Urinary bladder (tissue), 4 donors: ENCODE measurements around the gene BRD8. TPM values are rescaled to one million over a fixed set of nuclear protein-coding genes. Genes with fewer than 3 reads are reported as not detected.
"Not testable (repeated sequence)": the region's sequence is repeated elsewhere in the genome, so short reads cannot be mapped to it uniquely, and the experiment has no call there.

ENCODE experiments used
- DNase-seq: peaks from one replicate; pipeline ENCODE4 v3.0.0-alpha.2; 2015; ENCODE audit errors: extremely low spot score
- H3K27ac ChIP-seq: one replicate; pipeline ENCODE4 v1.5.1; 2013; ENCODE audit warnings: low read depth, mild to moderate bottlenecking, moderate library complexity
- H3K36me3 ChIP-seq: one replicate; pipeline ENCODE4 v1.6.1; 2013; ENCODE audit warnings: mild to moderate bottlenecking, moderate library complexity; ENCODE audit not compliant: insufficient read depth
- H3K4me1 ChIP-seq: one replicate; pipeline ENCODE4 v1.6.1; 2013; ENCODE audit warnings: mild to moderate bottlenecking, moderate library complexity; ENCODE audit not compliant: insufficient read depth
- H3K4me3 ChIP-seq: one replicate; pipeline ENCODE4 v1.5.1; 2013; ENCODE audit warnings: low read depth, low read length
- WGBS: extraction: QIAGEN DNeasy Blood & Tissue Kit; methylation state at CpG from one replicate; pipeline ENCODE4 v1.1.7; 2013; 5-methylcytosine and 5-hydroxymethylcytosine counted together
- polyA plus RNA-seq: library from polyadenylated mRNA; stranded (reverse); fragments of 200-250 nt; gene quantifications from one replicate; pipeline ENCODE4 v1.2.3, GENCODE V29; 2013
- total RNA-seq: library from RNA; depleted of rRNA; stranded (reverse); fragments of >200 nt; gene quantifications from one replicate; pipeline ENCODE4 v1.2.3, GENCODE V29; 2014
- donor health status: healthy with polysubstance abuse.
- donor health status: healthy.

BRD8 gene, protein sequence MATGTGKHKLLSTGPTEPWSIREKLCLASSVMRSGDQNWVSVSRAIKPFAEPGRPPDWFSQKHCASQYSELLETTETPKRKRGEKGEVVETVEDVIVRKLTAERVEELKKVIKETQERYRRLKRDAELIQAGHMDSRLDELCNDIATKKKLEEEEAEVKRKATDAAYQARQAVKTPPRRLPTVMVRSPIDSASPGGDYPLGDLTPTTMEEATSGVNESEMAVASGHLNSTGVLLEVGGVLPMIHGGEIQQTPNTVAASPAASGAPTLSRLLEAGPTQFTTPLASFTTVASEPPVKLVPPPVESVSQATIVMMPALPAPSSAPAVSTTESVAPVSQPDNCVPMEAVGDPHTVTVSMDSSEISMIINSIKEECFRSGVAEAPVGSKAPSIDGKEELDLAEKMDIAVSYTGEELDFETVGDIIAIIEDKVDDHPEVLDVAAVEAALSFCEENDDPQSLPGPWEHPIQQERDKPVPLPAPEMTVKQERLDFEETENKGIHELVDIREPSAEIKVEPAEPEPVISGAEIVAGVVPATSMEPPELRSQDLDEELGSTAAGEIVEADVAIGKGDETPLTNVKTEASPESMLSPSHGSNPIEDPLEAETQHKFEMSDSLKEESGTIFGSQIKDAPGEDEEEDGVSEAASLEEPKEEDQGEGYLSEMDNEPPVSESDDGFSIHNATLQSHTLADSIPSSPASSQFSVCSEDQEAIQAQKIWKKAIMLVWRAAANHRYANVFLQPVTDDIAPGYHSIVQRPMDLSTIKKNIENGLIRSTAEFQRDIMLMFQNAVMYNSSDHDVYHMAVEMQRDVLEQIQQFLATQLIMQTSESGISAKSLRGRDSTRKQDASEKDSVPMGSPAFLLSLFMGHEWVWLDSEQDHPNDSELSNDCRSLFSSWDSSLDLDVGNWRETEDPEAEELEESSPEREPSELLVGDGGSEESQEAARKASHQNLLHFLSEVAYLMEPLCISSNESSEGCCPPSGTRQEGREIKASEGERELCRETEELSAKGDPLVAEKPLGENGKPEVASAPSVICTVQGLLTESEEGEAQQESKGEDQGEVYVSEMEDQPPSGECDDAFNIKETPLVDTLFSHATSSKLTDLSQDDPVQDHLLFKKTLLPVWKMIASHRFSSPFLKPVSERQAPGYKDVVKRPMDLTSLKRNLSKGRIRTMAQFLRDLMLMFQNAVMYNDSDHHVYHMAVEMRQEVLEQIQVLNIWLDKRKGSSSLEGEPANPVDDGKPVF
- total RNA-seq (45.8 TPM), polyA plus RNA-seq (33.9 TPM)

- Histone ChIP-seq H3K4me1 (peaks cover 2% of the 10 kb centered on the region), H3K27ac (peak within 1 kb of the TSS; percentile 75), H3K36me3 (no peaks in the 10 kb centered on the region), H3K4me3 (peak within 1 kb of the TSS; percentile 78)
- WGBS, result under 1% methylated on average over 41 of the region's 41 CpGs
- peak; percentile 94 for DNase-seq
Observed at GRCh38 chr5:138178516-138179276, at the start of gene BRD8, which contains the start of gene KIF20A. Gene BRD8, minus strand, starts transcription at chr5:138178630. Its CDS starts 16 bp downstream, at chr5:138178614. Gene KIF20A, plus strand, starts transcription at chr5:138179112. Its CDS starts 569 bp downstream, at chr5:138179681.

GRCh38 chr5:138226910-138227309 lies 48.5 kb upstream of the BRD8 start:
- Histone ChIP-seq H3K36me3 (no peaks in the 10 kb centered on the region), H3K4me1 (no peaks in the 10 kb centered on the region), H3K27ac (no peak overlapping the region), H3K4me3 (no peak overlapping the region)
- no peak for DNase-seq

DNA sequence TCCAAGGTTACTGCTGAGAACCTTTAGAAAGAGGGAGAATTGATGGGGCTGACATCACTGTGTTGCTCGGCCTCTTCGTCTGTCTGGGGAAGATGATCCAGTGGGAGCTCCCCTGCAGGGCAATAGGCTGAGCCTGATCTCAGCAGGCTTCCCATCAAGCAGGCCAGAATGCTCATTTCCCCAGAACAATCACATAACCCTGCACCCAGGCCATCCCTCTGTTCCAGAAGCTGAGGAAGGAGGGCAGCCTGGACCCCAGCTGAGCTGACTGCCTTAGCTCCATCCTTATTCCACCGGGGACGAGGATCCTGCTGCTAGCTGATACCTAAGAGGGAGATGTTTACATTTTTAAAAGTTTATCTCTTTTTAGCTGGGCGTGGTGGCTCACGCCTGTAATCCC lies 46.3 kb upstream of the BRD8 start:
- Histone ChIP-seq H3K4me1 (no peaks in the 10 kb centered on the region), H3K27ac (no peak overlapping the region), H3K36me3 (no peaks in the 10 kb centered on the region), H3K4me3 (no peak overlapping the region)
- 83% methylated on average over 6 of the region's 6 CpGs for WGBS
- no peak for DNase-seq

- no peak overlapping the region for H3K4me3 ChIP-seq
- no peaks in the 10 kb centered on the region for H3K36me3 ChIP-seq
- WGBS, result 95% methylated on average over 1 of the region's 1 CpG
- no peak overlapping the region for H3K27ac ChIP-seq
- DNase-seq, result no peak
- H3K4me1 ChIP-seq, result no peaks in the 10 kb centered on the region
Observed at GRCh38 chr5:138223532-138223931, 45.1 kb upstream of the BRD8 start.

DNA sequence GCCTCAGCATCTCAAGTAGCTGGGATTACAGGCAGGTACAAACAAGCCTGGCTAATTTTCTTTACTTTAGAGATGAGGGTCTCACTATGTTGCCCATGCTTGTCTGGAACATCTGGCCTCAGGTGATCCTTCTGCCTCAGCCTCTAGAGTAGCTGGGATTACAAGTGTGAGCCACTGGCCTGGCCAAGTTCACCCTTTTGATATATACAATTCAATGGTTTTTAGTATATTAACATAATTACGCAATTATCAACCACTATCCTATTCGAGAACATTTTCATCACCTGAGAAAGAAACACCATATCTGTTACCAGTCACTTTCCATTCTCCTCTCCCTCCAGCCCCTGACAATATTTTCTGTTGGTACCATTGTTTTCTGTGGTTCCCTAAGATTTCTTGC lies 38.4 kb upstream of the BRD8 start:
- 91% methylated on average over 2 of the region's 2 CpGs for WGBS
- Histone ChIP-seq H3K4me1 (no peaks in the 10 kb centered on the region), H3K27ac (no peak overlapping the region), H3K4me3 (no peak overlapping the region), H3K36me3 (no peaks in the 10 kb centered on the region)
- no peak for DNase-seq

DNA sequence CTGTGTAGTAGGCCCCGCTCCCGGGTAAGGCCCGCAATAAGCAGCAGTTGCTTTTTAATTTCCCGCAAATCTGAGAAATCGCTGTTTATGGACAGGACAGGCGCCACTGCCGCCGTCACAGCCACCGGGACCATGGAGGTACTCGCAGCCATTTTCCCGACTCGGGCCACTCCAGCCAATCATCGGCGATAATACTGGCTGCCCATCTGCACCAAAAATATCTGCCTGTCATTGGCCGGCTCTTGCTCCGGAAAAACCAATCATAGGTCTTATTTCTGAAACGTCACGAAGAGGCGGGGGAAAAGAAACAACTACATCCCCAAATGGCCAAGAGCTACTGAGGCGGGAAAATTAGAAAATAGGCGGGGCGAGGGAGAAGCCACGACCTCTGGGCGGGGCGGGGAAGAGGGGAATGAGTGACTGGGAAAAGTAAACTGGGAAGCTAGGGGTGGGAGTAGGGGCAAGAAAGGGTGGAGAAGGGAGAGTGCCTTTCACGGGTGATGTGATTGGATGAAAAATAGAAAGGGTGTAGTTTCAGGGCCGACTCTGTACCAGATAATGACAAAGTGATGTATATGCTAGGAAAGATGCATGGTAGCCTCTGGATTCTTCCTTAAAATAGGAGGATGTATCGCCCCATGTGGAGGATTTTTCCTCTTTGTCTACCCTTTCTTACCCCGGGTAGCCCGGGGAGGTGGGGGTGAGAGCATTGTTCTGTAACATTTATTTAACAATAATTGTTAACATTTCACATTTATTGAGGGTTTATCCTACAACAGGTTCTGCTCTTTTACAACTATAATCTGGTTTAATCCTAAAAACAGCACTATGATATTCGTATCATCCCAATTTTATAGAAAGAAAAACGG lies 35.0 kb upstream of the BRD8 start, which contains the start of gene CDC23:
TSS of gene CDC23 (minus strand) at position 163 of the 869 bp plus-strand sequence. CDS start at position 152, 11 bp downstream.
- WGBS, result under 1% methylated on average over 32 of the region's 32 CpGs
- no peak within 1 kb of the TSS for H3K27ac ChIP-seq
- peak within 1 kb of the TSS; percentile 92 for H3K4me3 ChIP-seq
- peak; percentile 98 for DNase-seq
- H3K4me1 ChIP-seq, result no peaks in the 10 kb centered on the region
- peaks cover 2% of the 10 kb centered on the region for H3K36me3 ChIP-seq

- no peak for DNase-seq
- peaks cover 2% of the 10 kb centered on the region for H3K36me3 ChIP-seq
- under 1% methylated on average over 8 of the region's 8 CpGs for WGBS
- H3K4me1 ChIP-seq, result no peaks in the 10 kb centered on the region
- H3K4me3 ChIP-seq, result peak overlapping the region; percentile 92
- H3K27ac ChIP-seq, result no peak overlapping the region
Observed at GRCh38 chr5:138212828-138213160, 34.4 kb upstream of the BRD8 start.

GRCh38 chr5:138210985-138211384 lies 32.6 kb upstream of the BRD8 start:
- no peak overlapping the region for H3K27ac ChIP-seq
- no peak overlapping the region for H3K4me3 ChIP-seq
- H3K4me1 ChIP-seq, result no peaks in the 10 kb centered on the region
- no peak for DNase-seq
- peaks cover 2% of the 10 kb centered on the region for H3K36me3 ChIP-seq
- WGBS, result 93% methylated on average over 3 of the region's 3 CpGs

DNA sequence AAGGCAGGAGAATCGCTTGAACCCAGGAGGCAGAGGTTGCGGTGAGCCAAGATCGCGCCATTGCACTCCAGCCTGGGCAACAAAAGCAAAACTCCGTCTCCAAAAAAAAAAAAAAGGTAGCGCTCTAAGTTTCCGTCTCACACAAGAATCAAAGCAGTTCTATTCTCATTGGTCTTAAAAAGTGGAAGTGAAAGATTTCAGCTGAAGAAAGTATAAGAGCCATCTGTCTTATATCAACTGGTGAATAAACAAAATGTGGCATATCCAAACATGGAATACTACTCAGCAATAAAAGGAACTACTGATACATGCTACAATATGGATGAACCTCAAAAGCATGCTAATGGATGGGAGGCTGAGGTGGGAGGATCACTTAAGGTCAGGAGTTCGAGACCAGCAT lies 15.4 kb upstream of the BRD8 start:
- H3K4me3 ChIP-seq, DNase-seq, H3K27ac ChIP-seq, H3K4me1 ChIP-seq, H3K36me3 ChIP-seq: not testable (repeated sequence)
- WGBS, result 90% methylated on average over 8 of the region's 8 CpGs

DNA sequence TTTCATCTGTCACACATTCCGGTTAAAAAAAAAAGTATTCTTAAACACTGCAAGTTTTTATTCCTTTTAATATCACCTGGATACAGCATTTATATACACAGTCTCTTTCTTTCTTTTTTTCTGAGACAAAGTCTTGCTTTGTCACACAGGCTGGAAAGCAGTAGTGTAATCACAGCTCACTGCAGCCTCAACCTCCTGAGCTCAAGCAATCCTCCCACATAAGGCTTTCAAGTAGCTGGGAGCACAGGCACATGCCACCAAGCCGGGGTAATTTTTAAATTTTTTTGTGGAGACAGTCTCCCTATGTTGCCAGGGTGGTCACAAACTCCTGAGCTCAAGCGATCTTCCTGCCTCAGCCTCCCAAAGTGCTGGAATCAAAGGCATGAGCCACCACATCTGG lies 14.4 kb upstream of the BRD8 start:
- Histone ChIP-seq H3K4me1 (no peaks in the 10 kb centered on the region), H3K4me3 (no peak overlapping the region), H3K36me3 (peaks cover 8% of the 10 kb centered on the region), H3K27ac (no peak overlapping the region)
- no peak for DNase-seq
- WGBS, result 94% methylated on average over 3 of the region's 3 CpGs

DNA sequence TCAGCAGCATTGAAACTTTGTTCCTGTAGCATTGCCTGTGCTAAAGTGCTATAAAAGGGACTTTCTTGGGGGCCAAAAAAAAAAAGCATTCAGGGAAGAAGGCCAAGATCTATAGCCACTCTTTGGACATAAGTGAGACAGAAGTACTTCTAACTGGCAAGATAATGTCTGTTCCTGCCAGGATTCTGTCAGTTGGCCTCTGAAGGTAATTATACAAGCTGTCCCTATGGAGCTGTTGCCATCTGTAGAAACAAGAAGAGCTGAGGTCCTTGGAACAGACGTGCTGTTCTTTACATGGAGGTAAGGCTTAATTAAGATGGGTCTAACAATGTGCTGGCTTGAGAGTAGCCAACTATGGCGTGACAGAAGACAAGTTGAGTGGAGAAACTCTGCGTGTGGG lies 10.2 kb upstream of the BRD8 start:
- DNase-seq, result no peak
- peaks cover 5% of the 10 kb centered on the region for H3K36me3 ChIP-seq

DNA sequence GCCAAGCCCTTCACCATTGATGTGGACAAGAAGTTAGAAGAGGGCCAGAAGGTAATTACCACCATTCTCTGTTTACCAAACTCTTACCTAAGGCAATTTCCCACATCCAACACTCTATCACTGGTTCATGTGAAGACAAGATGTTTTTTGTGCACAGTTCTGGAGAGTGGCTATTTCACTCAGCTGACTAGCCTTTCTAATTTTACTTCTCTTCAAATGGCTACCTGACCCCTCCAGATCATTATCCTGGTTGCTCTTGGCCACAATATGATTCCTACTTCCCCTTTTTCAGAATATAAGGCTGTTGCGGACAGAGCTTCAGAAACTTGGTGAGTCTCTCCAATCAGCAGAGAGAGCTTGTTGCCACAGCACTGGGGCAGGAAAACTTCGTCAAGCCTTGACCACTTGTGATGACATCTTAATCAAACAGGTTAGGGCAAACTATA lies 7.6 kb upstream of the BRD8 start:
- DNase-seq, result no peak
- no peaks in the 10 kb centered on the region for H3K4me1 ChIP-seq
- WGBS, result 84% methylated on average over 2 of the region's 2 CpGs
- no peak overlapping the region for H3K4me3 ChIP-seq
- H3K36me3 ChIP-seq, result peaks cover 5% of the 10 kb centered on the region
- H3K27ac ChIP-seq, result no peak overlapping the region

More for the DNA sequence above, 10.2 kb upstream of the BRD8 start:
- 79% methylated on average over 3 of the region's 3 CpGs for WGBS
- no peak overlapping the region for H3K4me3 ChIP-seq
- H3K4me1 ChIP-seq, result no peaks in the 10 kb centered on the region
- no peak overlapping the region for H3K27ac ChIP-seq
